GM18508 (cell line): ENCODE data around the gene BICDL2.

Experiments
- ATAC-seq: cut with Tn5 transposase; IDR thresholded peaks from one replicate; pipeline ENCODE4 v1.9.1; 2021; ENCODE audit warnings: moderate number of reproducible peaks; ENCODE audit not compliant: insufficient read depth, unreplicated experiment

The BICDL2 gene

GRCh38 chr16:3049921-3050481 is 13.3 kb upstream of the BICDL2 start:
- ATAC-seq, result no peak

GRCh38 chr16:3047387-3047720 is 10.6 kb upstream of the BICDL2 start:
- no peak for ATAC-seq

- ATAC-seq, result no peak
Observed at GRCh38 chr16:3046641-3047386, 10.1 kb upstream of the BICDL2 start.

- ATAC-seq, result no peak
Observed at GRCh38 chr16:3045758-3046640, 9.3 kb upstream of the BICDL2 start, which contains the start of gene MMP25. Gene MMP25, plus strand, starts transcription at chr16:3046561. Its CDS starts 357 bp downstream, at chr16:3046918.

- no peak for ATAC-seq
Observed at GRCh38 chr16:3044708-3045107, 8.0 kb upstream of the BICDL2 start.

- no peak for ATAC-seq
Observed at GRCh38 chr16:3042376-3042775, 5.6 kb upstream of the BICDL2 start.

DNA sequence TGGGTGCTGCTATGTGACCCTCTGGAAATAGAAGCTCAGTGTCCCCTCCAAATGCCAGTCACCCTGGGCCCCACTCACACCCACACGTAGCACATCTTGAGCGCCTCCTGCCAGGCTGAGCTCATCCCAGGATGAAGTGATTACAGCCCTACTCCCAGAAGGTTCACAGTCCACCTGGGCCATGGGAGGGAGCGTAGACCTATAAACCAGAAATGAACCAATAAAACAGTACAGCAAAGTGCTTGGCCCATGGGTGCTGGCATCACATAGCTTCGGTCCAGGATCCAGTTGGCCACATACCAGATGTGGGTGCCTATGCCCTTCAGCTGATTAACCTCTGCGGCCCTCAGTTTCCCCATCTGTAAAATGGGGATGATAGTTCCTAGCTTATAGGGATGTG is 2.2 kb upstream of the BICDL2 start:
- no peak for ATAC-seq

GRCh38 chr16:3038256-3038655 is 1.5 kb upstream of the BICDL2 start:
- no peak for ATAC-seq

GRCh38 chr16:3035972-3036725 is 595 bp downstream of the BICDL2 start:
- no peak for ATAC-seq

- no peak for ATAC-seq
Observed at GRCh38 chr16:3035289-3035971, 1.3 kb downstream of the BICDL2 start.

- ATAC-seq, result no peak
Observed at GRCh38 chr16:3032624-3033023, 4.1 kb downstream of the BICDL2 start.

DNA sequence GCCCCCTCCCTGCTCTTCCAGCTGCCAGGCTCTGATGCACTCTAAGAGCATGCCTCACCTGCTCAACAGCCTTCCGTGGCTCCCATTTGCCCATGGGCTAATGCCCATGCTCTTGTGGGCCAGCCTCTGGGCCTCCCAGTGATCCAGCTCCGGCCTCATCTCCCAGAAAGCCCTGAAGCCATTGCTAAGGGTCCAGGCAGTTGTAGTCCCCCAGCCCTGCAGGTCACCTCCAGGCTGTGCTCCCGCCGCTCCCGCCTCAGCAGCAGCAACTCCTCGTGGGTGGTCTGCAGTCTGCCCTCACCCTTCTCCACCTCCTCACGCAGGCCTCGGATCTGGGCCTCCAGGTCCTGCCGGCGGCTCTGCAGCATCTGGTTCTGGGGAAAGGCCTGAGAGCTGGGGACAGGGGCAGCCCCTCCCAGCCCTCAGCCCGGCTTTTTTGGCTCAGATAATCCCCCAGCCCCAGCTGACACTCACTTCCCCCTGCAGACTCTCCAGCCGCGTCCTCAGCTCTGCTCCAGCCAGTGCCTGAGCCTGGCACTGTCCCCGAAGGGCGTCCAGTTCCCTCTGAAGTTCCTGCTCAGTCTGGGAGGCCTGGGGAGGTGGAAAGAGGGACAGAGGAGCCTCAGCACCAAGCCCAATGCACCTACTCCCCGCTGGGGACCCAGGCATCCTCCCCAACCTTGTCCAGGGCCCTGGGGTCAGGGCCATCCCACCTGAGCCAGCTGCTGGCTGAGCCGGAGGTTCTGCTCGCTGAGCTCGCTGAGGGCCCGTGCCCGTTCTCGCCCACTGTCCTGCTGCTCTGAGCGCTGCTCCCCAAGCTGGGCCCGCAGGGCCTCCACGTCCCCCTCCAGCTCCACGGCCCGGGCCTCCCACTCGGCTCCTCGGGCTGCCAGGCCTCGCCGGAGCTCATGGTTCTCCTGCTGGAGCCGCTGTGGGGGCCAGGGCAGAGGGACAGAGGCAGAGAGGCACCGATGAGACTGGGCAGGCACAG is 6.2 kb downstream of the BICDL2 start:
- no peak for ATAC-seq

GRCh38 chr16:3029491-3030221 is 7.1 kb downstream of the BICDL2 start:
- ATAC-seq, result no peak

DNA sequence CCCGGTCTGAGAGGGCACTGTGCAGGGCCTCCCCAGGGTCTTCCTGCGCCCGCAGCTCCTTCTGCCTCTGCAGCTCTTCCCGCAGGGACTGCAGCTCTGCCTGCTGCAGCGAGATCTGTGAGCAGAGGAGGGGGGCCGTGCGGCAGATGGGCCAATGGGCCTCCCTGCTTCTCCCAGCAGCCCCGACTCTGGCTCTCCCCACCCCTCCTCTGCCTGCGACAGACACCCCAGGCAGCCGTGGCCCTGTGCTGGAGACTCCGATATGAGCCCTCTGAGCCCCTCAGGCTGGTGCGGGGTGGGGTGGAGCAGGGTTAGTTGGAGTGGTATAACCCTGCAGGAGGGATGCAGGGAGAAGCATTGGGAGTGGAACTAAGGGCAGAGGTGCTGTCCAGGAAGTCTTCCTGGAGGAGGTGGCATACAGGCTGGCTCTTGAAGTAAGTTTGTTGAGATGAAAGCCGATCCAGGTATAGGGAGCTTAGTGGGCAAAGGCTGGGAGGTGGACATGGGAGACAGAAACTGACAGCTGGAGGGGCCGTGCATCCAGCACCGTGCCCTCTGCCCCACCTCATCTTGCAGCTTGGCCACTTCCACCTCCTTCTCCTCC is 7.9 kb downstream of the BICDL2 start:
- ATAC-seq, result no peak

GRCh38 chr16:3027983-3028715 is 8.6 kb downstream of the BICDL2 start:
- no peak for ATAC-seq

GRCh38 chr16:3027489-3027795 is 9.3 kb downstream of the BICDL2 start:
- ATAC-seq, result no peak
